ENCODE results near the gene TNNT1.
"Not testable (repeated sequence)": the region's sequence is repeated elsewhere in the genome, so short reads cannot be mapped to it uniquely, and the experiment has no call there.

TNNT1 gene, protein sequence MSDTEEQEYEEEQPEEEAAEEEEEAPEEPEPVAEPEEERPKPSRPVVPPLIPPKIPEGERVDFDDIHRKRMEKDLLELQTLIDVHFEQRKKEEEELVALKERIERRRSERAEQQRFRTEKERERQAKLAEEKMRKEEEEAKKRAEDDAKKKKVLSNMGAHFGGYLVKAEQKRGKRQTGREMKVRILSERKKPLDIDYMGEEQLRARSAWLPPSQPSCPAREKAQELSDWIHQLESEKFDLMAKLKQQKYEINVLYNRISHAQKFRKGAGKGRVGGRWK

DNA sequence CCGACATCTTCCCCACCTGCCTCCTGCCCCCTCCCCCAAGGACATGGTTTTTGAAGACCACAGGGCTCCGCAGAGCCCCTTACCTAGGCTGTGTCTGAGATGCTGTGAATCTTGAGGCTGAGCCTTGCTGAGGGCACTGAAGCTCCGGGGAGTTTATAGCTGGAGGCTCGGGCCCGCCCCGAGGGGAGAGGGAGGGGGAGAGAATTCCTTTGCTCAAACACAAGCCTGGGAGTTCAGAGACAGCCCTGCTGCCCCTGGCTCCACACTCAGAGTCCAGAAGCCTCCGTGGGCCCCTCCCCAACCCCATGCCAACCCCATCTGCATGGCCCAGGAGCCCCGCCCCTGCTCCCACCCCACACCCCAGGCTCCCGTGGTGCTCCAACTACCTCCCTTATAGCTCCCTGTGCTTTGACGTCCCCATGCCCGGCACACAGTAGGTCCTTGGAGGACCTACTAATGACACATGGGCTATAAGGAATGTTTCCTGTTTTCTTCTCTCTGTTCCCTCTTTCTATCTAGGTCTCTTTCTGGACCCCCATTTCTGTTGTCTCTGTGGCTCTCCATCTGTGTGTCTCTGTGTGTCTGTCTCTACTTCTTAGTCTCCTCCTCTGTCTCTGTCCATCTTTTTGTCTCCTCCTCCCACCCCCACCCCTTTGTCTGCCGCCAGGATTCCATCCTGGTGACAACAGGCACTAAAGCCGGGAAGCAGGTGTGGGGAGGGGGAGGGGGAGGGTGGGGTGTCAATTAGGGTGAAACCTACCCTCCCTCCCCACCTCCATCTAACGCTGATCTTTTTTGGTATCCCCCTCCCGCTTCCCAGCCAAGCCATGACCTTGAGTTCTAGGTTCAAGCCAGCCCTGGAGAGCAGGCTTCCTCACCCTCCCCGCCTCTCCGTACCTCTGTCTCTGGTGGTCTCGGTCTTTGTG is at the start of gene TNNT1:
TSS of gene TNNT1 (minus strand) at position 129 of the 926 bp plus-strand sequence. CDS start 2,049 bp downstream, outside the sequence.
- DNase-seq: no peak

DNA sequence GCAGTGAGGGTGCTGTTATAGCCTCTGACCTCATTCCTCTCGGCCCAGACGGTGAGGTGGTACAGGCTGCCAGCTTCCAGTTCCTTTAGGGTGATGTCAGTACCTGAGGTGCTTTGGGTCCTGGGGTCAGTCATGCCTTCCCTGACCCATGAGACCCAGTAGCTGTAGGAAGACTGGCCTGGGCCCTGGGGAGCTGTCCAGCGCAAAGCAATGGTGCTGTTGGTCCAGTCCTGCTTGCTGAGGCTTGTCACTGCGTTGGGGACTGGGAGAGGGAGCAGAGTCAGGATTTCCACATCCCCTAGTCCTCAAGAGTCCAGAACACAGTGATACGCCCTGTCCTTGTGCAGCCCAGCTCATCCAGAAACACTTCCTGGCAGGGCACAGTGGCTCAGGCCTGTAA is 49.6 kb upstream of the TNNT1 start:
- no peak for DNase-seq

DNA sequence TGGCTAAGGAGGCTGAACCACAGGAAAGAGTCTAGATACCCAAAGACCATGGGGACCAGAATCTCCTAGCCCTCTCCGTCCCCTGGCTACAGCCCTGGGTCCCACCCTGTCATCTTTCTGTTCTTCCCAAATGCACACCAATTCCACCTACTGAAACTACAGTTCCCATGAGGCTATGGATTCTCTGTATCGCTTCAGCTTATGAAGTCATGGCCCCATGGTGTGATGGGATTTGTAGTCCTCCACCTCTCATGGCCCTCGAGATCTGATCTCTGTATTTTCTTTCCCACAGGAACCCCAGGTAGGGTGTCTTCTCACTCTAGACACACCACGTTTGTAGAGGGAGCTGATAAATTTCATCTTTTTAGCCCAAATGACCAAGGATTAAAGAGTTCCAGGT is 48.5 kb upstream of the TNNT1 start:
- peak; percentile 43 for DNase-seq

DNA sequence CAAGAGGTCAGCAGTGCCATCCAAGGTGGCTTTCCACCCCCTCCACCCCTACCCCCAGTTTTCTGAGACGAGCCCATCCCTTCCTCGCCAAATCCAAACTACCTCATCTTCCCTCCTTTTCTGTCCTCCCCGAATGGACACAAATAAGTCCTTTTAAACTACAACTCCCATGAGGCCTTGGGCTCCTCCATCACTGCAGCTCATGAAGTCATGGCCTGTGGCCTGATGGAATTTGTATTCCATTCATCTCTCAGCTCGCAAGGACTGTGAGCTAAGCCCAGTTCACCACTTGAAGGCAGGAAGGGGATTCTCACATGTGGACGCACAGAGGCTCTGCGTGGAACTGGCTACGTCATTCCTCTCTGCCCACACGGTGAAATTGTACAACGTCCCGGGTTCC is 47.8 kb upstream of the TNNT1 start:
- no peak for DNase-seq

DNA sequence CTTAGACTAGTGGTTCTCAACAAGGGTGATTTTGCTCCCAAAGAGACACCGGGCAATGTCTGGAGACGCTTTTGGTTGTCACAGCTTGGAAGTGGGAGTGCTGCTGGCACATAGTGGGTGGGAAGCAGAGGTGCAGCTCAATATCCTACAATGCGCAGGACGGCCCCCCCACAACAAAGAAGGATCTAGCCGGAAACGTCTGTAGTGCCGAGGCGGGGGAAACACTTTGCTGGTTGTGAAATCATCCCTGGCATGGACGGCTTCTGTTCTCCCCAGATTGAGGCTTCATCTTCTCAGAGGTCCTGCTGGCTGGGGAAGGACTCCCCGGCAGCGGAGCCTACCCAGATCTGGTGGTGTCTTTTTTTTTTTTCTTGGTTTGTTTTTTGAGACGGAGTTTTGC is 44.5 kb upstream of the TNNT1 start:
- no peak for DNase-seq

DNA sequence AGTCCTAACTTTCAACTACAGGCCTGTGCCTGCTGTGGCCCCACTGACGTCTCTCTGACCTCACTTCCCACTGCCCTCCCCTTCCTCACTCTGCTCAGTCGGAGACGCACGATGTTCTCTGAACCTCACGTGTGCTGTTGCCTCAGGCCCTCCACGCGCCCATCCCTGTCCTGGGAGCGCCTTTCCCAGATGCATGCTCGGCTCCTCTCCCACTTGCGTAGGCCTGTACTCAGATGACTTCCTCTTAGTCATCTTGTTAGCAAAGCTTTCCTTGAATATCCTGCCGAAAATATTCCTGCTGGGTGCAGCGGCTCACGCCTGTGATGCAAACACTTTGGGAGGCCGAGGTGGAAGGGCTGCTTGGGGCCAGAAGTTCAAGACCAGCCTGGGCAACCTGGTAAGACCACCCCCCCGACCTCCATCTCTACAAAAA is 40.4 kb upstream of the TNNT1 start:
- no peak for DNase-seq

DNA sequence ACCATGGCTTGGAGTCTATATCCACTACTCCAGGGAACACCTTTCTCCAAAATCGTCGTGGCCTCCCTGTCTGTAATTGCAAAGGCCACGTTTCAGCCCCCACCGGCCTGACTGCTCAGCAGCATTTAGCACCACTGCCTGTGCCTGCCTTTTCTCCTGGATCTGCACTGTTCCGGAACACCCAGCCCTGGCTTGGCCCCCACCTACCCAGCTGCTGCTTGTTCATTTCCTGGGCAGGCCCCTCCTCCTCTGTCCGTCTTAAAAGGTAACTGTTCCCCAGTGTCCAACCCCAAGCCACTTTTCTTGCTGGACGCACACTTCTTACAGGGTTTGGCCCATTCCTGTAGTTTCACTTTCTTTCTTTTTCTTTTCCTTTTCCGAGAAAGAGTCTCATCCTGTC is 39.6 kb upstream of the TNNT1 start:
- DNase-seq: no peak

DNA sequence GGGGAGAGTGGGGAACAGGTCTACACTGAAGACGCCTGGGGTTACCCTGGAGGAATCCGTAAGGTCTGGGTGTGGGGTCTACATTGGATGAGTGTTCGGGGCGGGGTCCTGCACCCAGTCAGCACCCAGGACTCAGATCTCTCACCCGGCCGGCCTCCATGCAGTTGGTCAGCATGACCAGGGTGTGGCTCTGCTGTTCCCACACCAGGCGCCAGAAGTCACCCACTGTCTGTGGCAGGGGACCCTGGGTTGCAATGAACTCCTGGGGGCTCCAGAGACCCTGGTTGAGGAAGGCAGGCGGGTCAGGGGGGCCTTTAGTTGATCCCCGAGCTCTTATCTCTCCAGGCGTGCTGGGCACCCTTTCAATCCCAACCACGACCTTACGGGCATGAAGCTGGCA is 37.1 kb upstream of the TNNT1 start:
- DNase-seq: no peak

DNA sequence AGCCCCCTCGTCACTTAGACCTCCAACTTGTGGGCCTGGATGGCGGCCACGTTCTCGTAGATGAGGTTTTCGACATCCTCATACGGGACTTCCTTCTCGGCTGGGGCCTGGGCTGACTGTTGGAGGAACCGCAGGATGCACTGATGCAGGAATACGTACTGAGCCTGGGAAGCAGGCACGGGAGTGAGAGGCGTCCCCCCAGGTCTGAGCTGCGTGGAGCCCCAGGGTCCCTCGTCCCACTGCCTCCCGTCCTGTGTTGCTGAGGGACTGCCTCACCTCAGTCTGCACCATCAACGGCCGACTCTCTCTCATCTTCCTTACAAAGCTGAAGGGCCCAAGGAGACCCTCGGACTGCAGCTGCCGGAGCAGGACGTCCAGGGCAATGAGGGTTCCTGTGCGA is 32.7 kb upstream of the TNNT1 start:
- no peak for DNase-seq

DNA sequence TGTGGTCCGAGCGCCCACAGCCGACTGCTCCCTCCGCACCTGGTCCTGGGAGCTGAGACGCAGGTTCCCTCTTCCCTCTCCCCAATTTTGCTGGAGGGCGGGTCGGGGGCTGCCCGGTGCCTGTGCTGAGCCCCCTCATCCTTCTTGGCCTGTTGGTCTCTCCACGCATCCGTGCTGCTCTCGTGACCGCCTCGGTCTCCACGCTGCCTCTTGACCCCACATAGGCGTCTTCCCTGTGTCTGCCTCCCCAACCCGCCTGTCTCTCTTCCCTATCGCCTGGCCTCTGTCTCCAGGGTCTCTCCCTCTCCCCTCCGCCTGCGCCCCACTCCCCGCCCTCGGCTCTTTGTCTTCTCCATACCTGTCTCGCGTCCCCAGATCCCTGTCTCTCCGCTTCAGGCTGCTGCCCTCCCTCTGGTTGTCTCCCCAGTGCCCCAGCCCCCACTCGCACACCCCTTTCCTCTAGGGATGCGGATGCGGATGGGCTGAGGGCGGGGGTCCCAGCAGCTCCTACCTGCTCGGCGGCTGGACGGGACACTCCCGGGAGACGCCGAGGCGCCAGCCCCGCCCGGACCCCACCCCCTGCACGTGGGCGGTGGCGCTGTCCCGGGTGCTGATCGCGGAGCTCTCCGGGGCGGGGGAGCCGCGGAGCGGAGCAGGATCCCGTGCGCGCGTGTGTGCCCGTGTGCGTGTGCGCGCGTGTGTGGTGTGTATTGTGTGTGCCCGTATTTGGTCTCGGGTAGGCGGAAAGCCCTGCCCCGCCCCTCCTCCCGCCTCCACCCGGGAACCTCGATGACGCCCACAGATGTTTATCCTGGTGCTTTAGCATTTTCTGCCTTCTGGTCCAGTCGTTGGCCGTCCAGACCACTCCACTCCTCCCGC is 30.8 kb upstream of the TNNT1 start, which contains the start of gene SYT5:
TSS of gene SYT5 (minus strand) at position 684 of the 879 bp plus-strand sequence. CDS start 1,248 bp downstream, outside the sequence.
- DNase-seq: peak; percentile 36

DNA sequence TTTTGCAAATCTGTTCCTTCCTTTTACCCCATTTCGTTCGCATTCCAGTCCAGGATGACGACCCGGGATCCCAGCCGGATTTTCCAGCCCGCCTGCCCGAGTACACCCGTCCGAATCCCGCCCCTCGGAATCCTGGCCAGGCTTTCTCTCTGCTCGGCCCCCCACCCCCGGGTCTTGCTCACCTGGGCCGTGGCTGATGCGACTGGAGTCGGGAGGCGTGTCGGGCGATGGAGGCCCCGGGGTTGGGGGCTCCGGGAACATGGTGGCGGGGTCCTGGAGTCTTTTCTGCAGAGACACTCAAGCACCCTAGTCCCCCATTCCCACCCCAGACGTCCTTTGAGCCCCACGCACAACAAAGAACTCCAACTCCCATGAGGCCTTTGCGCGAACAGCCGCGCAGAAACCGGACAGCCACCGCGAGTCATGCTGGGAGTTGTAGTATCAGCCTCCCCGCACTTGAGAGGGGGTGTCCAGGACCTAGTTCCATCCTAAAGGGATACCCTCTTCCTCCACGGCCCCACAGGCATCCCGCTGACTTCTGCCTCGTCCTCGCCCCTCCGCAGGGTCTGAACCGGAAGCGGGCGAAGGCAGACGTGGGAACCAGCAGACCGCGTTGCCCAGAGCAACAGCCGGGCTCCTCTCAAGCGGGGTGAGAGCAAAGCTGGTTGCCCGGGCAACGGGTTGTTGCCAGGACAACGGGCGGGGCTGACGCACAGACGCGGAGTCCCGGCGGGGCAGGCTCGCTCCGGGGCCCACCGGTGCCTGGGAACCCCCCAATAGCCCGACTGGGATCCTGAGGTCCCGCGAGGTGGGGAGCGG is 30.0 kb upstream of the TNNT1 start:
- peak; percentile 81 for DNase-seq

DNA sequence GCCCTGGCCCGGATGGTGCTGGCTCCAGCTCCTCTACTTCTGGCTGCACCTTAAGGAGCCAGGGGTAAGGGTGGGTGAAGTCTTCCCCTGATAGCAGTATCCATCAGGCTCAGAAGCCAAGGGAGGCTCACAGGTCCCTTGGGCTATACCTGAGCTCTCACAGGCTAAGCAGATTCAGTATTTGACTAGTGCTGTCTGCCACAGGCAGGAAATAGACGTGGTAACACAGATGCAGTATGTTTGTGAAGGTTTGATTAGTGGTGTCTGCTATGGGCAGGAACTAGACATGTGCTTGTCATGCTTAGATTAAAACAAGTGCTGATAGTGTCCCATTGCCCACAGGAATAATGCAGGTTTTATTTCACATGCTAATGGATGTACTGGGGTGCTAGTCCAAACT is 27.1 kb upstream of the TNNT1 start:
- peak; percentile 45 for DNase-seq

DNA sequence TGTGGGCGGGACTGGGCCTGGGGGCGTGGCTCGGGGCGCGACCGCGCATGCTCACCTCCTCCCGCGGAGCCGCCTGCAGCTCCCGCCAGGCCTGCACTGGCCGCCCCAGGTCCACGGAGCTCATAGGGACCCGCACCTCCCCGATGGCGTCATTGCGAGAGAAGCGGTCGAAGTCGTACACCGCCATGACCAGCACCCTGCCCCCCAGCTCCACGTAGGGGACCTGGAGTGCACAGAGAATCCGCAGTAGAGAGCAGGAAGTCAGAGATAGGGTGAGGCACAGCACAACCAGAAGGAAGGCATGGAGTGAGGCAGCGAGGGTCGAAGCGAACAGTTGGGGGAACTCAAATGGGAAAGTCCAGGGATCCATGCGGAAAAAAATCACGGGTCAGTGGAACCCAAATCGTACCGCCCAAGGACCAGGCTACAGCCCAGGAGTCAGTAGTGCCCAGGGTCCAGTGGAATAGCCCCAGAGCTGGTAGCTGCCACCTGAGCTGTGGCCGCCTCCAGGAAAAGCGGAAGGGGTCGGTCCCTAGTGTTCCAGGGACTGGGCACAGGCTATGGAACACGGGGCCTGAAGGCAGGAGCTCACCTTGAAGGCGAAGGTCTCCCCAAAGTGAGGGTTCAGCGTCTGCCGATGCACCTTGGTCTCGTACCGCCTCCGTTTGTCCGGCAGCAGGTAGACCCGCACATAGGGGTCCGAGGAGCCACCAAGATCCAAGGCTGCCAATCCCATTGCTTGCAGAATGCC is 26.3 kb upstream of the TNNT1 start:
- DNase-seq: no peak

DNA sequence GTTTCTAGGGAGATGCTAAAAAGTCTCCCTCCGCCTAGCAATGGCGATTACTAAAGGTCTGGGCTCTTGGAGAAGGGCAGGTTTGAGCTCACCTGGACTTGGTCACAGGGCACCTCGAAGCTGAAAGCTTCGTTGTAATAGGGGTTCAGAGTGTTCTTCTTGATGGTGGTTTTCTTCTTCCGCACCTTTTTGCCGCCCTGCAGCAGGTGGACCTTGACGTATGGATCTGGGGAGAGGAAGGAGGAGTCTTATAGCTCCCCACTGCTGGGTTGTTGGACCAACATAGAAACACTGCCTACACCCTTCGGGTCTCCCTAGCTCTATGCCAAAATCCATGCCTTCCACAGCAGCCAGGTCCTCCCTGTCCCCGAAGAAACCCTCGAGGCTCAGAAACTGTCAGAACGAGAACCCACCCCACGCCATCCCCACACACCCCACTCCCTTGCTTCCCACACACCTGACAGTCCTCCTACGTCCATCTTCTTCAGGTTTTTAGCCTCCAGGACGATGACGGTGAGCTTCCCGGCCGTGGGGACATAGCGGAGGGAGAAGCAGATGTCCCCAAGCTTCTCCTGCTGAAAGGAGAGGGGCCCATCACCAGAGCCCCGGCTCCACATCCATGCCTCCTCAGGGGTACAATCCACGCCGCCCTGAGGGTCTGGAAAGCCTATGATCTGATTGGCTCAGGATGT is 25.6 kb upstream of the TNNT1 start:
- no peak for DNase-seq

DNA sequence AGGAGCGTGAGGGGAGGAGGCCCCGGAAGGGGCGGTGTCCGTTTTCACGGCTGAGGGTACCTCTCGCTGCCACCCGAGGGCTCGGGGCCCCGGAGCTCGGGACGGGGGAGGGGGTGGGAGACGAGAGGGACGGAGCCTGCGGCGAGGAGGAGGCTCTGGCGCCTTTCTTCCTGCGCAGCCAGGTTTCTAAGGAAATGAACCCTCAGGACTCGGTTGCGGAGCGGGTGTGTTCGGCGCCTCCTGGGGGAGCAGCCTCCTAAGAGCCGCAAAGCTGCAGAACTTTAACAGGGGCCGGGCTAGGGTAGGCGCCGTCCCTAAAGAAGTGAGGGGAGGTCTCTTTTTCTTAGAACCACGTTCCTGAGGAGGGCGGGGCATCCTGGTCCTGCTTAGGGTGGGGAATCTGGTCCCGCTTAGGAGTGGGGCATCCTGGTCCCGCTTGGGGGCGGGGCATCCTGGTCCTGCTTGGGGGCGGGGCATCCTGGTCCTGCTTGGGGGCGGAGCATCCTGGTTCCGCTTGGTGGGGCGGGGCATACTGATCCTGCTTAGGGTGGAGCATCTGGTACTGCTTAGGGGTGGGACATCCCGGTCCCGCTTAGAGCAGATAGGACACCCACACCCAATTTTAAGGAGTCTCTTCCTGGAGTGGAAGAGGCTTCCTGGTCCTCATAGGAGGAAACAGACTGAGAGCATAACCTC is 24.9 kb upstream of the TNNT1 start:
- peak; percentile 69 for DNase-seq

DNA sequence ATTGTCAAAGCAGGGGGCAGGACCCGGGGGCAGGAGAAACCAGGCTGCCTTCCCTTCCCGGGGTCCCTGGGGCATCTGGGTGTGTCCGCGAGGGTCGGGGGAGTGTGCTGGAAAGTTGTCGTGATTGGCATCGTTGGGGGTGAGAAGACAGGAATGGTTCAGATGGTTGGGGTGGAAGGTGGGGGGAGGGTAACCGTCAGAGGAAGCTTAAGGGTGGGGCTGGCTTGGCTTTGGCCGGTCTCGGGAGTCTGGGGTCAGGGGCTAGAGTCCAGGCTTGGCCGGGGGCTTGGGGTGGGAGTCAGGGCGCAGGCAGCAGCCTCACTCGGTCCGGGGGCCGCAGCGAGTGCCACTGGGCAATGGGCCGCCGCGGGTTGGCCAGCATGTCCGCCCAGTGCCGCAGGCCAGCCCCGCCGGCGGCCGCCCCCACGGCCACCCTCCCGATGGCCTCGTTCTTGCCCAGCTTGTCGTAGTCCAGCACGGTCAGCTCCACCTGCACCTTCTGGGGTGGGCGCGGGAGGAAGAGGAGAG is 24.2 kb upstream of the TNNT1 start:
- DNase-seq: no peak

DNA sequence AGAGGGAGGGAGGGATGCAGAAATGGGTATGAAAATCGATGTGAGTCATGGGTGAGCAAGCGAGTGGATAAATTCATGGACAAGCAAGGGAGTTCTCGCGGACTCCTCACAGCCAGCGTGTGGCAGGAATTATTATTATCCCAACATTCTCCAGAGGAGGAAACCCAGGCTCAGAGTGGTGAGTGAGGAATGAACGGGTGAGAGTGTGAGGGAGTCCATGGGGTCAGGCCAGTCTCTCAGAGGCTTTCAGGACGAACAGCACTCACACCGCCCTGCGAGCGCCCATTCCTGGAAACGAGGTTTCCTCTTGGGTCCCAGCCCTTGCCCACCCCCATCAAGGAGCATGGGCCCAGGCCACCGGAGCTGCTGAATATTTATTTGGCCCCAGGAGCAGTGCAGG is 23.7 kb upstream of the TNNT1 start:
- DNase-seq: no peak

DNA sequence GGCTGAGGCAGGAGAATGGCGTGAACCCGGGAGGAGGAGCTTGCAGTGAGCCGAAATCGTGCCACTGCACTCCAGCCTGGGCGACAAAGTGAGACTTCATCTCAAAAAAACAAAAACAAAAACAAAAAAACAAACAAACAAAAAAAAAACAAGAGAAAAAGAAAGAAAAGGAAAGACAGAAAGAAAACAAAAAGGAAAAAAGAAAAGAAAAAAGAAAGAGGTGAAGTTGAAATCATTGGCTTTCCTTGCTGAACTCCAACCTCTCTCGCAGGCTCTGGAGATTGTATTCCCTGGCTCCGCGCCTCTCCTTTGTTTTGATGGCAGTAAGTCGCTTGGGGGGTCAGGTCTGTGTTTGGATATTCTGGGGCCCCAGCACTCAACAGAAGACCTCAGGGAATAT is 23.3 kb upstream of the TNNT1 start:
- DNase-seq: not testable (repeated sequence)

DNA sequence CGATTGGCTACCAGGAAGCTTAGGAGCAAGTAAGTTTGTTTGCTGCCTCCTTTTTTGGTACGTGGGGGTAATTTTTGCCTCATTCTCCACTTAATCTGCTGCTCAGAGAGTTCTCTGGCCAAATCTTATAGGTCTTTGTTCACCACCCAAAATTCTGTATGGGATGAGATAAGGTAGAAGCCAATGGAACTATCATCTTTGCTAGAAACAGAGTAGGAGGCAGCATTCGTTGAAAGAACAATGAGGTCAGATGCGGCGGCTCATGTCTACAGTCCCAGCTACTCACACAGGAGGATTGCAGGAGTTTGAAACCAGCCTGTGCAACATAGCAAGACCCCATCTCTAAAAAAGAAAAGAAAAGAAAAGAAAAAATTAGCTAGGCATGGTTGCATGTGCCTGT is 22.4 kb upstream of the TNNT1 start:
- DNase-seq: peak; percentile 31

DNA sequence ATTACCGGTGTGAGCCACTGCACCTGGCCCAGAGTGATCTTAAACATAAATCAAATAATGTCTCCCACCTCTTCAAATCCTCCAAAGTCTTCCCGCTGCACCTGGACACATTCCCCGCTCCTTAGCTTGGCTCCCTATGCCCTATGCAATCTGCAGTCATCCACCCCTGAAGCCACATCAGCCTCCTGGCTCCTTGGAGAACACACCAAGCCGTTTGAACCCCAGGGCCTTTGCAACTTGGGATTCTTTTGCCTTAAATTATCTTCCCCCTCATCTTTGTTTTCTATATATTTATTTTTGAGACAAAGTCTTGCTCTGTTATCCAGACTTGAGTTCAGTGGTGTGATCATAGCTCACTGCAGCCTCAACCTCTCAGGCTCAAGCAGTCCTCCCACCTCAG is 20.1 kb upstream of the TNNT1 start:
- no peak for DNase-seq
